HG02884 (cell line): ENCODE results near the gene WDR55.
"Not testable (repeated sequence)": the region's sequence is repeated elsewhere in the genome, so short reads cannot be mapped to it uniquely, and the experiment has no call there.

ENCODE experiments used
- ATAC-seq: cut with Tn5 transposase; IDR thresholded peaks from one replicate; pipeline ENCODE4 v1.9.1; 2021; ENCODE audit warnings: mild to moderate bottlenecking, moderate library complexity; ENCODE audit not compliant: unreplicated experiment

The WDR55 gene

GRCh38 chr5:140707812-140708211, 43.1 kb downstream of the WDR55 start:
- ATAC-seq, result no peak

- not testable (repeated sequence) for ATAC-seq
Observed at GRCh38 chr5:140708787-140709186, 44.1 kb downstream of the WDR55 start.

GRCh38 chr5:140710899-140711552, 46.3 kb downstream of the WDR55 start:
- peak; percentile 90 for ATAC-seq

GRCh38 chr5:140711794-140712193, 47.1 kb downstream of the WDR55 start:
- no peak for ATAC-seq

GRCh38 chr5:140713562-140714094, 48.9 kb downstream of the WDR55 start:
- no peak for ATAC-seq

- not testable (repeated sequence) for ATAC-seq
Observed at GRCh38 chr5:140716238-140716637, 51.5 kb downstream of the WDR55 start.

GRCh38 chr5:140718266-140718592, 53.5 kb downstream of the WDR55 start:
- no peak for ATAC-seq

GRCh38 chr5:140720738-140721137, 56.0 kb downstream of the WDR55 start:
- not testable (repeated sequence) for ATAC-seq

GRCh38 chr5:140721395-140721794, 56.7 kb downstream of the WDR55 start:
- not testable (repeated sequence) for ATAC-seq
